Activated CD4-positive, alpha-beta memory T cell treated with anti-CD3 and anti-CD28 coated beads for 36 hours (primary cell): Measurements from ENCODE around the gene PRR12. TPM values are rescaled to one million over a fixed set of nuclear protein-coding genes. Genes with fewer than 3 reads are reported as not detected.

Experiments used
- CTCF ChIA-PET: fragments of 350-600 bp; sonication (Branson Sonifier 250); formaldehyde crosslinking; loops from one replicate; lab custom pipeline; 2021; ENCODE audit warnings: antibody characterized with exemption, inconsistent platforms; lab: Charles Lee
- POLR2A ChIA-PET: fragments of 350-600 bp; sonication (Branson Sonifier 250); formaldehyde crosslinking; loops from one replicate; lab custom pipeline; 2021; ENCODE audit warnings: antibody characterized with exemption; lab: Charles Lee
- DNase-seq: peaks from one replicate; pipeline ENCODE4 v3.0.0-alpha.2; 2020
- H3K27ac Mint-ChIP-seq: one replicate; pipeline ENCODE4 v1.8.0; 2021; ENCODE audit warnings: mixed read lengths
- H3K27me3 Mint-ChIP-seq: one replicate; pipeline ENCODE4 v1.8.0; 2021; ENCODE audit warnings: mixed read lengths
- H3K36me3 Mint-ChIP-seq: one replicate; pipeline ENCODE4 v1.8.0; 2021; ENCODE audit warnings: mixed read lengths
- H3K4me1 Mint-ChIP-seq: one replicate; pipeline ENCODE4 v1.8.0; 2021; ENCODE audit warnings: low read depth, mixed read lengths
- H3K4me3 Mint-ChIP-seq: one replicate; pipeline ENCODE4 v1.8.0; 2021; ENCODE audit warnings: mild to moderate bottlenecking, mixed read lengths
- H3K9me3 Mint-ChIP-seq: one replicate; pipeline ENCODE4 v1.8.0; 2021; ENCODE audit warnings: mixed read lengths
- intact Hi-C: fragments of 100-400 bp; cut with micrococcal nuclease; formaldehyde crosslinking; loops from one replicate; pipeline ENCODE4 v1.15.1; 2023
- total RNA-seq, 2 experiments: library from RNA; stranded (reverse); gene quantifications; one replicate each; pipeline ENCODE4 v1.2.3, GENCODE V29; 2021

Gene PRR12
- total RNA-seq, 2 experiments from 2014 or later = 19.9 to 22.4 TPM

DNA sequence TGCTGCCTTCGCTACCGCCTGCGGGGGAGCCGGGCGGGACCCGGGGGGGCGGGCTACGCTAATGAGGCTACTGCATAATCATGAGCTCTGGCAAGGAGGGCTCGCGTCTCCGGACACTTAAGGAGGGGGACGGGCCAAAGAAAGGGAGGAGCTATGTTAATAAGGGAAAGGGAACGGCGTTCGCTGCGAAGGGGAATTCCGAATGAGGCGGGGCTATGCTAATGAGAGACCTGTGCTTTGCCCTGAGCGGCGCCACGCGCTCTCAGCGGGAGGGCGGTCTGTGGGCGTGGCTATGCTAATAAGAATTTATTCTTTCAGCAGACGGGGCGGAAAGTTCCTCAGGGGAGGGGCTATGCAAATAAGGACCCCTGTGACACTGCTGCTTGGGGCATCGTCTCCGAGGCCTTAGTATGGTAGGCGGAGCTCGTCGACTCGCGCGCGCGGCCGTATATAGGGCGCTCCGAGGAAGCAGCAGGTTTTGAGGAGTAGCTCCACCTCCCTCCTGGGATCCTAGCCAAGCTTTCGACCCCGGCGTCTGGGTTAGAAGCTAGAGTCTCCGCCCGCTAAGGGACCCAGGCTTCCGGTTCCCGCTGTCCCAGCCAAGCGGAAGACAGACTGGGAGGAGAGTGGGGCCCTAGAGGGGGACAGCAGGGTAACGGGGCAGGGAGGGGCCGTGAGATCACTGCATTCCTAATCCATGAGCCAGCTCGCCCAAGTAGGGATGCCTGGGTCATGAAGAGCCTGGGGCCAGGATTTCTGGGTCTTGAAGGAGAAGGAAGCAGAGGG is 49.3 kb downstream of the PRR12 start, which contains the start of gene RRAS:
RRAS (minus strand) TSS at position 31 of the 786 bp plus-strand sequence. CDS start 45 bp downstream, outside the sequence.
- intact Hi-C loops = loop anchor here (1.0 to 2.0 kb wide), 8 partner anchors 24 to 226 kb away; partner anchors contain the start of genes AP2A1, NOSIP, PNKP and PTOV1
- H3K27ac Mint-ChIP-seq = peak within 1 kb of the TSS; percentile 100
- H3K9me3 Mint-ChIP-seq = no peaks in the 10 kb centered on the region
- DNase-seq = peak; percentile 100
- peak within 1 kb of the TSS; percentile 99 for H3K4me3 Mint-ChIP-seq
- CTCF ChIA-PET = interaction anchor here (0.7 to 1.6 kb wide), 9 partner anchors 24 to 94 kb away, joined by 3 to 7 read pairs (median 5); partner anchors contain the start of genes PRMT1 and PRR12
- POLR2A ChIA-PET = interaction anchor here (0.5 to 3.4 kb wide), 12 partner anchors 25 to 257 kb away, joined by 3 to 48 read pairs (median 6); partner anchors contain the start of genes AP2A1, BCL2L12, FUZ and IL4I1
- peaks cover 50% of the 10 kb centered on the region for H3K4me1 Mint-ChIP-seq
- H3K36me3 Mint-ChIP-seq = peaks cover 8% of the 10 kb centered on the region
- no peaks in the 10 kb centered on the region for H3K27me3 Mint-ChIP-seq

DNA sequence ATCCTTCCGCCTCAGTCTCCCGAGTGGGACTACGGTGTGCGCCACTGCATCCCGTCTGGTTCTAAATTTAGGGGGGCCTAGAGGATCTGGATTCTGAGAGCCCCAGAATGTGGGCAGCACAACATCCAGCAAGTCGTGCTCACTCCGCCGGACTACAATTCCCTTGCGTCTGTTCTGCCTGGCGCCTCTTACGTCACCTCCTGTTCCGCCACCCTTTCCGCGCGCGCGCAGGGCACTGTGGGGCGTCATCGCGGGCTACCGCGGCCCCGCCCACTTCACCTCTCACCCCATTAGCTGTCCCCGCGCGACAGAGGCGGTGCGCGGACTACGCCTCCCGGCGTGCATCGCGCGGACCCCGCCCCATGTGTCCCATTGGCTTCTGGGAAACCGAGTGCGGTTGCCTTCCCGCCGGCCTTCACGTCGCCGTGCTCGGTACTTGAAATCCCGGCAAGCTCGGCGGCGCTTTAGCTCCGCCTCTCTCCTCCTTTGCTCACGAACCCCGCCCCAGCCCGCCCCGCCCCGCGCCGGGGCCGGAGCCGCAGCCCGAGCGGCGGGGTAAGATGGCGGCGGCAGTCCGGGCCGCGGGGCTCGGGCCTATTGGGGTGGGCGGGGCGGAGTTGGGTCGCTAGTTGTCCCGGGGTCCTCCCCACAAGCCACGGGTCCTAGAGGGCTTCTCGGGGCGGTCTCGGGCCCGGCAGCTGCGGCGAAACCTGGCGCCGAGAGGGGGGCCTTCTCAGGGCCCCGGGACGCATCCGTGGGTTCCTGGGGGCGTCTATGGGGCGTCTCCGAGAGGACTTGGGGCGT is 50.9 kb downstream of the PRR12 start, which contains the start of gene SCAF1:
SCAF1 (plus strand) TSS at position 522 of the 804 bp plus-strand sequence. CDS start 2,818 bp downstream, outside the sequence.
- no peaks in the 10 kb centered on the region for H3K27me3 Mint-ChIP-seq
- H3K36me3 Mint-ChIP-seq = peaks cover 12% of the 10 kb centered on the region
- CTCF ChIA-PET = interaction anchor here (0.7 to 3.2 kb wide), 5 partner anchors 30 to 39 kb away, joined by 3 to 26 read pairs (median 4); partner anchors contain the start of gene PRMT1
- peaks cover 47% of the 10 kb centered on the region for H3K4me1 Mint-ChIP-seq
- H3K9me3 Mint-ChIP-seq = no peaks in the 10 kb centered on the region
- H3K27ac Mint-ChIP-seq = peak within 1 kb of the TSS; percentile 100
- intact Hi-C loops = loop anchor here (1.0 to 2.0 kb wide), 5 partner anchors 125 to 234 kb away; partner anchors contain the start of genes ALDH16A1, AP2A1, PNKP and PTOV1
- POLR2A ChIA-PET = interaction anchor here (0.6 to 3.4 kb wide), 5 partner anchors 22 to 52 kb away, joined by 3 to 48 read pairs (median 10); partner anchors contain the start of genes PRMT1 and PRR12
- H3K4me3 Mint-ChIP-seq = peak within 1 kb of the TSS; percentile 99
- DNase-seq = peak; percentile 100

DNA sequence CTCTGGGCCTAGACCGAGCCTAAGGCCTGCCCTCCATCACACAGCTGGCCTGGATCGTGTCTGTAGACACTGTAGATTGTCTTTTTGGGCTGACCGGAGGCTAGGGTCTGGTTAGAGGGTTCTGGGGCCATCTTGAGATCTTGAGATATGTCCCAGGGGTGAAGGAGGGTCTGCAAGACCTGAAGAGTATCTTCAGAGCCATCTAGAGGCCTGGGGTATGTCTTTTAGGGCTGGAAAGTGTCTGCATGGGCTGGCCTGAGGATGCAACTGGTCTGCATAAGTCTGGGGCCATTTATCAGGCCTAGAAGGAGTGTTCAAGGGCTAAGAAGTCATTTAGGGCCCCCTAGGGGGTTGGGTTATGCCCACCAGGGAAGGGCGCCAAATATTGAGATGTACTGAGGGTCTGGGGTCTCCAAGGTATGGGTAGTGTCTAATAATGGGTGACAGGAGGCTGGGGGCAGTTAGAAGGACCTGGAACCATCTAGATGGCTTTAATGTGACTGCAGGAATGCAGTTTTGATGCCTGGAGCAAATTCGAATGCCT is 51.6 kb downstream of the PRR12 start:
- peak overlapping the region; percentile 90 for H3K27ac Mint-ChIP-seq
- DNase-seq = no peak
- H3K9me3 Mint-ChIP-seq = no peaks in the 10 kb centered on the region
- POLR2A ChIA-PET = interaction anchor here (1.2 to 3.4 kb wide), 5 partner anchors 22 to 52 kb away, joined by 4 to 48 read pairs (median 10); partner anchors contain the start of genes PRMT1 and PRR12
- intact Hi-C loops = loop anchor here (1.0 to 2.0 kb wide), 2 partner anchors 190 to 234 kb away; partner anchors contain the start of gene ALDH16A1
- H3K4me3 Mint-ChIP-seq = peak overlapping the region; percentile 99
- no peaks in the 10 kb centered on the region for H3K27me3 Mint-ChIP-seq
- H3K36me3 Mint-ChIP-seq = peaks cover 12% of the 10 kb centered on the region
- H3K4me1 Mint-ChIP-seq = peaks cover 50% of the 10 kb centered on the region
- CTCF ChIA-PET = interaction anchor here (0.6 to 3.2 kb wide), 6 partner anchors 29 to 407 kb away, joined by 3 to 26 read pairs (median 4); partner anchors contain the start of gene PRMT1

GRCh38 chr19:49643466-49643865 is 52.5 kb downstream of the PRR12 start:
- DNase-seq = peak; percentile 60

DNA sequence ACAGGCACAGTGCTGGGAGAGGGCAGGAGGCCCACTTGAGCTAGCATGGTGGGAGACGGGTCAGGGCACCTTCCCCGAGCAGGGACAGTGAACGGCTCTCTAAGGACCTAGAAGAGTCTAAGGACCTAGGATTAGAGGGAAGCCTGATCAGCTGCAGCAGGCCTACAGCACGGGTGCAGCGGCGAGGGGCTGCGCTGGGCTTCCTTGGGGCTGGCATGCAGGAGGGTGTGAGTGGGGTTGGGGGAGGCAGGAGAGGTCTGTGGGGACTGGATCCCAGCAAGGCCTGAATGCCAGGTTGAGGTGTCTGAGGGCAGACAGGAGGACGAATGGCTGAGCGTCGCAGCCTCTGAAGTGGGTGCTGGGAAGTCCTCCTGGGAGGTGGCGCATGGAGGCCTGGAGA is 54.6 kb downstream of the PRR12 start:
- POLR2A ChIA-PET = no interaction called here
- no peaks in the 10 kb centered on the region for H3K9me3 Mint-ChIP-seq
- no peak for DNase-seq
- H3K4me3 Mint-ChIP-seq = no peak overlapping the region
- H3K27me3 Mint-ChIP-seq = no peaks in the 10 kb centered on the region
- peaks cover 15% of the 10 kb centered on the region for H3K36me3 Mint-ChIP-seq
- intact Hi-C loops = no loop called here
- CTCF ChIA-PET = interaction anchor here (1.1 kb wide), 1 partner anchor 35 kb away, joined by 3 read pairs; no protein-coding TSS in a partner anchor
- peaks cover 30% of the 10 kb centered on the region for H3K4me1 Mint-ChIP-seq
- no peak overlapping the region for H3K27ac Mint-ChIP-seq

More at GRCh38 chr19:49643466-49643865, 52.5 kb downstream of the PRR12 start:
- CTCF ChIA-PET = interaction anchor here (0.8 to 3.2 kb wide), 6 partner anchors 20 to 170 kb away, joined by 3 to 26 read pairs (median 4); partner anchors contain the start of gene FUZ
- no peaks in the 10 kb centered on the region for H3K27me3 Mint-ChIP-seq
- intact Hi-C loops = loop anchor here (2.0 kb wide), 1 partner anchor 191 kb away; the partner anchor contains the start of gene ALDH16A1
- H3K36me3 Mint-ChIP-seq = peaks cover 12% of the 10 kb centered on the region
- H3K4me1 Mint-ChIP-seq = peaks cover 44% of the 10 kb centered on the region
- H3K27ac Mint-ChIP-seq = peak overlapping the region; percentile 68
- H3K4me3 Mint-ChIP-seq = peak overlapping the region; percentile 99
- no peaks in the 10 kb centered on the region for H3K9me3 Mint-ChIP-seq
- POLR2A ChIA-PET = interaction anchor here (0.7 to 3.0 kb wide), 6 partner anchors 12 to 34 kb away, joined by 3 to 20 read pairs (median 5); no protein-coding TSS in a partner anchor

GRCh38 chr19:49645995-49646394 is 55.0 kb downstream of the PRR12 start:
- H3K36me3 Mint-ChIP-seq = peaks cover 12% of the 10 kb centered on the region
- no peak overlapping the region for H3K4me3 Mint-ChIP-seq
- CTCF ChIA-PET = interaction anchor here (1.1 kb wide), 1 partner anchor 35 kb away, joined by 3 read pairs; no protein-coding TSS in a partner anchor
- H3K27ac Mint-ChIP-seq = no peak overlapping the region
- intact Hi-C loops = no loop called here
- H3K4me1 Mint-ChIP-seq = peaks cover 28% of the 10 kb centered on the region
- H3K27me3 Mint-ChIP-seq = no peaks in the 10 kb centered on the region
- no peak for DNase-seq
- POLR2A ChIA-PET = no interaction called here
- no peaks in the 10 kb centered on the region for H3K9me3 Mint-ChIP-seq

- intact Hi-C loops = no loop called here
- peaks cover 12% of the 10 kb centered on the region for H3K36me3 Mint-ChIP-seq
- ChIA-PET CTCF (interaction anchor here (1.1 kb wide), 1 partner anchor 34 kb away, joined by 3 read pairs; no protein-coding TSS in a partner anchor), POLR2A (no interaction called here)
- no peaks in the 10 kb centered on the region for H3K9me3 Mint-ChIP-seq
- peaks cover 27% of the 10 kb centered on the region for H3K4me1 Mint-ChIP-seq
- H3K27ac Mint-ChIP-seq = no peak overlapping the region
- no peak overlapping the region for H3K4me3 Mint-ChIP-seq
- no peaks in the 10 kb centered on the region for H3K27me3 Mint-ChIP-seq
- DNase-seq = no peak
Observed at GRCh38 chr19:49646586-49646985, 55.6 kb downstream of the PRR12 start.

- intact Hi-C loops = no loop called here
- Mint-ChIP-seq H3K27me3 (no peaks in the 10 kb centered on the region), H3K9me3 (no peaks in the 10 kb centered on the region), H3K27ac (no peak overlapping the region), H3K4me1 (peaks cover 2% of the 10 kb centered on the region), H3K4me3 (no peak overlapping the region), H3K36me3 (peaks cover 21% of the 10 kb centered on the region)
- ChIA-PET CTCF (no interaction called here), POLR2A (no interaction called here)
- DNase-seq = no peak
Observed at GRCh38 chr19:49651029-49651819, 60.2 kb downstream of the PRR12 start.

GRCh38 chr19:49651820-49652550 is 61.0 kb downstream of the PRR12 start:
- no peaks in the 10 kb centered on the region for H3K27me3 Mint-ChIP-seq
- no peak overlapping the region for H3K27ac Mint-ChIP-seq
- H3K4me1 Mint-ChIP-seq = peaks cover 2% of the 10 kb centered on the region
- ChIA-PET POLR2A (no interaction called here), CTCF (no interaction called here)
- H3K36me3 Mint-ChIP-seq = peaks cover 22% of the 10 kb centered on the region
- H3K9me3 Mint-ChIP-seq = no peaks in the 10 kb centered on the region
- no peak overlapping the region for H3K4me3 Mint-ChIP-seq
- intact Hi-C loops = no loop called here
- DNase-seq = no peak
